Purkinje cell (primary cell): Measurements from ENCODE around the gene ADD1. TPM values are rescaled to one million over a fixed set of nuclear protein-coding genes. Genes with fewer than 3 reads are reported as not detected.

Source experiments
- polyA plus RNA-seq: library from polyadenylated mRNA; unstranded; fragments of >200 nt; fragmentation: Nextera tagmentation; gene quantifications from 2 replicates; pipeline ENCODE4 v1.2.1, GENCODE V29; 2014

The ADD1 gene
- 202 and 266 TPM in 2 replicates for polyA plus RNA-seq

GRCh38 chr4:2843263-2843940 lies at the start of gene ADD1:
TSS of gene ADD1 (plus strand) at chr4:2843844. CDS start at chr4:2875916, 32,072 bp downstream.

GRCh38 chr4:2963175-2963965 lies 119.7 kb downstream of the ADD1 start, which contains the start of the genes GRK4 and NOP14:
TSS of gene GRK4 (plus strand) at chr4:2963571. CDS start at chr4:2964071, 500 bp downstream.
TSS of gene NOP14 (minus strand) at chr4:2963406. CDS start at chr4:2963319, 87 bp downstream.

Other genes with a start within 250 kb of the ADD1 start
- not detected in 2 replicates for gene TNIP2, start 87.5 kb upstream of the ADD1 start, polyA plus RNA-seq
- 0.16 and 0.32 TPM in 2 replicates for gene SH3BP2, start 50.8 kb upstream of the ADD1 start, polyA plus RNA-seq
- 1.6 and 2.3 TPM in 2 replicates for gene NOP14, start 119.6 kb downstream of the ADD1 start, polyA plus RNA-seq
- gene GRK4, start 119.7 kb downstream of the ADD1 start, polyA plus RNA-seq: 11.9 and 15.6 TPM in 2 replicates
- gene HTT-AS, start 230.7 kb downstream of the ADD1 start, polyA plus RNA-seq: not detected in 2 replicates
- 0.80 and 5.4 TPM in 2 replicates for gene HTT, start 230.8 kb downstream of the ADD1 start, polyA plus RNA-seq